Panc1 (cell line): ENCODE results near the gene TSHZ2. TPM values are rescaled to one million over a fixed set of nuclear protein-coding genes. Genes with fewer than 3 reads are reported as not detected.

Experiments used
- ATAC-seq: fragments of 200-7000 bp; cut with Tn5 transposase; 2 replicates; pipeline ENCODE4 v1.9.1; 2020; ENCODE audit warnings: mild to moderate bottlenecking, moderate library complexity
- BruUV-seq: library from RNA; stranded (reverse); fragments of 400-500 nt; replicated peaks from 2 replicates; lab custom pipeline; 2021; lab: Mats Ljungman, UMichigan
- CTCF ChIA-PET: fragments of 300-600 bp; sonication (Branson Sonifier 250); formaldehyde crosslinking; loops from one replicate; lab custom pipeline; 2022; ENCODE audit warnings: antibody characterized with exemption; lab: Charles Lee
- POLR2A ChIA-PET: fragments of 300-600 bp; sonication (Branson Sonifier 250); formaldehyde crosslinking; loops from one replicate; lab custom pipeline; 2022; ENCODE audit warnings: antibody characterized with exemption; lab: Charles Lee
- DNase-seq: peaks from one replicate; pipeline ENCODE4 v3.0.0-alpha.2; 2010; ENCODE audit warnings: low read depth, low spot score
- H3K27ac ChIP-seq: 2 replicates; pipeline ENCODE4 v1.5.1; 2011; ENCODE audit warnings: mild to moderate bottlenecking, low read length, inconsistent platforms
- H3K27me3 ChIP-seq: fragments of 200-500 bp; sonication (Bioruptor generic); 2 replicates; pipeline ENCODE4 v1.6.0; 2014; ENCODE audit warnings: low read length, inconsistent platforms; ENCODE audit not compliant: control insufficient read depth, insufficient read depth
- H3K36me3 ChIP-seq: fragments of 200-500 bp; sonication (Bioruptor generic); 2 replicates; pipeline ENCODE4 v1.5.1; 2014; ENCODE audit warnings: inconsistent platforms, mild to moderate bottlenecking, low read length, moderate library complexity; ENCODE audit not compliant: control insufficient read depth, insufficient read depth
- H3K4me1 ChIP-seq: 2 replicates; pipeline ENCODE4 v1.5.1; 2011; ENCODE audit warnings: inconsistent platforms, mild to moderate bottlenecking, low read length, moderate library complexity; ENCODE audit not compliant: control insufficient read depth, insufficient read depth
- H3K4me3 ChIP-seq, 2 experiments: 2 replicates each; pipeline ENCODE4 v1.5.1; 2011 to 2012; ENCODE audit warnings: low read depth in 2 of 2, low read length in 2 of 2, mild to moderate bottlenecking in 2 of 2, inconsistent platforms in 1 of 2, moderate library complexity in 1 of 2
- H3K9me3 ChIP-seq: fragments of 200-500 bp; sonication (Bioruptor generic); 2 replicates; pipeline ENCODE4 v1.5.1; 2014; ENCODE audit warnings: low read depth, mild to moderate bottlenecking, inconsistent platforms, low read length, moderate library complexity; ENCODE audit not compliant: control insufficient read depth, insufficient read depth
- CTCF ChIP-seq: fragments of 450-650 bp; IDR thresholded peaks from 2 replicates; pipeline ENCODE4 v1.5.1; 2017; ENCODE audit warnings: mild to moderate bottlenecking
- POLR2AphosphoS5 ChIP-seq: IDR thresholded peaks from 2 replicates; pipeline ENCODE4 v1.6.1; 2012; ENCODE audit warnings: mild to moderate bottlenecking, low read depth, low read length, moderate library complexity
- REST ChIP-seq, 2 experiments: IDR thresholded peaks; 2 replicates each; pipeline ENCODE4 v1.6.1; 2011 to 2012; ENCODE audit warnings: low read depth in 2 of 2, control low read depth in 1 of 2, low read length in 1 of 2, mild to moderate bottlenecking in 1 of 2, moderate library complexity in 1 of 2; ENCODE audit not compliant: insufficient read depth in 1 of 2
- SIN3A ChIP-seq: IDR thresholded peaks from 2 replicates; pipeline ENCODE4 v1.6.1; 2012; ENCODE audit warnings: low read depth, mild to moderate bottlenecking, low read length, moderate library complexity, borderline replicate concordance; ENCODE audit not compliant: insufficient read depth
- TCF7L2 ChIP-seq: IDR thresholded peaks from 2 replicates; pipeline ENCODE4 v1.6.1; 2011; ENCODE audit warnings: mild to moderate bottlenecking, low read depth, low read length, inconsistent platforms
- in situ Hi-C: cut with HindIII; loops from 2 replicates; pipeline ENCODE4 v1.10.0; 2016; ENCODE audit warnings: low sequenced_read_pairs, low pct_unique_long_range_greater_than_20kb
- intact Hi-C: fragments of 100-400 bp; cut with micrococcal nuclease; formaldehyde crosslinking; loops from one replicate; pipeline ENCODE4 v1.10.0; 2022; ENCODE audit not compliant: unreplicated experiment
- total RNA-seq: library from RNA; stranded (reverse); gene quantifications from one replicate; pipeline ENCODE4 v1.2.1, GENCODE V29; 2021; ENCODE audit not compliant: unreplicated experiment

Gene TSHZ2
- total RNA-seq, 1 experiment from 2014 or later = 0.36 TPM

GRCh38 chr20:53127027-53127426 is 154.9 kb downstream of the TSHZ2 start:
- H3K4me3 ChIP-seq = no peak overlapping the region
- H3K27me3 ChIP-seq = no peaks in the 10 kb centered on the region
- in situ Hi-C loops = no loop called here
- intact Hi-C loops = no loop called here
- H3K36me3 ChIP-seq = no peaks in the 10 kb centered on the region
- BruUV-seq = no TSS peak
- POLR2A ChIA-PET = no interaction called here
- ATAC-seq (no peak), DNase-seq (no peak)
- no peaks in the 10 kb centered on the region for H3K9me3 ChIP-seq
- CTCF ChIA-PET = no interaction called here
- H3K27ac ChIP-seq = no peak overlapping the region
- TF ChIP-seq CTCF (no peak), REST (IDR thresholded peaks at IDR 0.05; ENCODE audit: insufficient read depth in 1 of 2, low read depth in 2 of 2, low read length in 1 of 2) (no peak), POLR2AphosphoS5 (no peak), SIN3A (no peak), TCF7L2 (no peak)
- no peaks in the 10 kb centered on the region for H3K4me1 ChIP-seq

GRCh38 chr20:53128004-53128403 is 155.8 kb downstream of the TSHZ2 start:
- intact Hi-C loops = no loop called here
- no peak overlapping the region for H3K4me3 ChIP-seq
- H3K9me3 ChIP-seq = no peaks in the 10 kb centered on the region
- no peaks in the 10 kb centered on the region for H3K36me3 ChIP-seq
- CTCF ChIA-PET = no interaction called here
- DNase-seq = no peak
- BruUV-seq = no TSS peak
- in situ Hi-C loops = no loop called here
- no peak for ATAC-seq
- H3K27ac ChIP-seq = no peak overlapping the region
- H3K4me1 ChIP-seq = no peaks in the 10 kb centered on the region
- POLR2A ChIA-PET = no interaction called here
- TF ChIP-seq POLR2AphosphoS5 (no peak), SIN3A (no peak), CTCF (no peak), REST (IDR thresholded peaks at IDR 0.05; ENCODE audit: insufficient read depth in 1 of 2, low read depth in 2 of 2, low read length in 1 of 2) (no peak), TCF7L2 (no peak)
- H3K27me3 ChIP-seq = no peaks in the 10 kb centered on the region
